Subcutaneous adipose tissue (tissue), 4 donors: ENCODE results near the gene MAGEA3. TPM values are rescaled to one million over a fixed set of nuclear protein-coding genes. Genes with fewer than 3 reads are reported as not detected.

Experiments used
- total RNA-seq, 4 donors: library from RNA; depleted of rRNA; stranded (reverse); fragments of >200 nt; gene quantifications; one replicate each; pipeline ENCODE4 v1.1.0, GENCODE V29; 2016
- TF ChIP-seq, protein P1 (sequence below): fragments of 450-650 bp; IDR thresholded peaks from one replicate; pipeline ENCODE4 v1.5.1; 2016; ENCODE audit warnings: low read depth, mild to moderate bottlenecking, control low read depth, antibody characterized with exemption, moderate library complexity

MAGEA3 gene
- total RNA-seq, 4 donors from 2014 or later: not detected

DNA sequence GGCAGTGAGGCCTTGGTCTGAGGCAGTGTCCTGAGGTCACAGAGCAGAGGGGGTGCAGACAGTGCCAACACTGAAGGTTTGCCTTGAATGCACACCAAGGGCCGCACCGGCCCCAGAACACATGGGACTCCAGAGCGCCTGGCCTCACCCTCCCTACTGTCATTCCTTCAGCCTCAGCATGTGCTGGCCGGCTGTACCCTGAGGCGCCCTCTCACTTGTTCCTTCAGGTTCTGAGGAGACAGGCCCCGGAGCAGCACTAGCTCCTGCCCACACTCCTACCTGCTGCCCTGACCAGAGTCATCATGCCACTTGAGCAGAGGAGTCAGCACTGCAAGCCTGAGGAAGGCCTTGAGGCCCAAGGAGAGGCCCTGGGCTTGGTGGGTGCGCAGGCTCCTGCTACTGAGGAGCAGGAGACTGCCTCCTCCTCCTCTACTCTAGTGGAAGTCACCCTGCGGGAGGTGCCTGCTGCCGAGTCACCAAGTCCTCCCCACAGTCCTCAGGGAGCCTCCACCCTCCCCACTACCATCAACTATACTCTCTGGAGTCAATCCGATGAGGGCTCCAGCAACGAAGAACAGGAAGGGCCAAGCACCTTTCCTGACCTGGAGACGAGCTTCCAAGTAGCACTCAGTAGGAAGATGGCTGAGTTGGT lies 37.4 kb downstream of the MAGEA3 start:
- TF ChIP-seq, protein P1, sequence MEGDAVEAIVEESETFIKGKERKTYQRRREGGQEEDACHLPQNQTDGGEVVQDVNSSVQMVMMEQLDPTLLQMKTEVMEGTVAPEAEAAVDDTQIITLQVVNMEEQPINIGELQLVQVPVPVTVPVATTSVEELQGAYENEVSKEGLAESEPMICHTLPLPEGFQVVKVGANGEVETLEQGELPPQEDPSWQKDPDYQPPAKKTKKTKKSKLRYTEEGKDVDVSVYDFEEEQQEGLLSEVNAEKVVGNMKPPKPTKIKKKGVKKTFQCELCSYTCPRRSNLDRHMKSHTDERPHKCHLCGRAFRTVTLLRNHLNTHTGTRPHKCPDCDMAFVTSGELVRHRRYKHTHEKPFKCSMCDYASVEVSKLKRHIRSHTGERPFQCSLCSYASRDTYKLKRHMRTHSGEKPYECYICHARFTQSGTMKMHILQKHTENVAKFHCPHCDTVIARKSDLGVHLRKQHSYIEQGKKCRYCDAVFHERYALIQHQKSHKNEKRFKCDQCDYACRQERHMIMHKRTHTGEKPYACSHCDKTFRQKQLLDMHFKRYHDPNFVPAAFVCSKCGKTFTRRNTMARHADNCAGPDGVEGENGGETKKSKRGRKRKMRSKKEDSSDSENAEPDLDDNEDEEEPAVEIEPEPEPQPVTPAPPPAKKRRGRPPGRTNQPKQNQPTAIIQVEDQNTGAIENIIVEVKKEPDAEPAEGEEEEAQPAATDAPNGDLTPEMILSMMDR: no peak

DNA sequence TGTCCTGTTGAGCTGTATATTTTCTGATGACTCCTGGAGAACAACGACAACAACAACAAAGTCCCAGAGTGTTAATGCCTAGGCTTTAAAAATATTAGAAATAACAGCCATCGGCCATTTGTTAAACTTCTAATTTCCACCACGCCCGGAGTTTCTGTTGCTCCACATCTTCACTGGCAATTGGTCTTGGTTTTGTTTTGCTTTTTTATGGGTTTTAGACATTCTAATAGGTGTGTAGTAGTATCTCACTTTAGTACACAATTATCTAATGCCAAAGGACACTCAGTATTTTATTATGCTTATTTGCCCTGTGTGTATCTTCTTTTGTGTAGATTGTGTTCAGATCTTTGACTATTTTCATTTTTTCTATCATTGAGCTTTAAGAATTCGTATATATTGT lies 40.0 kb downstream of the MAGEA3 start:
- TF ChIP-seq, protein P1: no peak

Other genes starting within 250 kb of the MAGEA3 start
- gene GABRA3, start 247.5 kb upstream of the MAGEA3 start, total RNA-seq: not detected
- not detected for gene GABRQ, start 60.9 kb upstream of the MAGEA3 start, total RNA-seq
- gene CSAG2, start 10.5 kb downstream of the MAGEA3 start, total RNA-seq: not detected
- not detected for gene MAGEA2B, start 15.8 kb downstream of the MAGEA3 start, total RNA-seq
- gene CSAG1, start 34.9 kb downstream of the MAGEA3 start, total RNA-seq: not detected
- not detected for gene MAGEA12, start 35.0 kb downstream of the MAGEA3 start, total RNA-seq
- gene MAGEA2, start 55.0 kb downstream of the MAGEA3 start, total RNA-seq: not detected
- not detected for gene CSAG3, start 60.4 kb downstream of the MAGEA3 start, total RNA-seq
- gene MAGEA6, start 70.9 kb downstream of the MAGEA3 start, total RNA-seq: not detected
- 10 to 100 TPM; 11.5 to 23.2 (median 20.7) TPM for gene CETN2, start 132.0 kb downstream of the MAGEA3 start, total RNA-seq
- gene NSDHL, start 132.3 kb downstream of the MAGEA3 start, total RNA-seq: 10 to 100 TPM; 17.8 to 38.8 (median 26.9) TPM
- 1 to 10 TPM; 3.6 to 7.0 (median 5.8) TPM for gene ZNF185, start 199.3 kb downstream of the MAGEA3 start, total RNA-seq